ENCODE data around the gene GTF2E1.

- no peak for TF ChIP-seq CTCF (IDR thresholded peaks at IDR 0.05)
- TF ChIP-seq EZH2 (IDR thresholded peaks at IDR 0.05) = no peak
- TF ChIP-seq EZH2phosphoT487 (IDR thresholded peaks at IDR 0.05) = no peak
Measured at GRCh38 chr3:120706950-120707349, 35.6 kb upstream of the GTF2E1 start.
